NCI-H345 treated with DMSO at 0.1 percent for 48 hours (cell line): Measurements from ENCODE around the gene UBR1.
"Not testable (repeated sequence)": the region's sequence is repeated elsewhere in the genome, so short reads cannot be mapped to it uniquely, and the experiment has no call there.

Experiments
- DNase-seq: peaks from one replicate; lab custom pipeline; 2025; ENCODE audit not compliant: unreplicated experiment; lab: John Stamatoyannopoulos, UW

UBR1 gene

GRCh38 chr15:43056696-43057095 is 49.1 kb downstream of the UBR1 start:
- no peak for DNase-seq

GRCh38 chr15:43052860-43053259 is 53.0 kb downstream of the UBR1 start:
- DNase-seq = no peak

- DNase-seq = no peak
These were observed 56.9 kb downstream of the UBR1 start for GRCh38 chr15:43048935-43049334.

- DNase-seq = no peak
These were observed 59.4 kb downstream of the UBR1 start for GRCh38 chr15:43046484-43046883.

- no peak for DNase-seq
These were observed 63.0 kb downstream of the UBR1 start for GRCh38 chr15:43042885-43043284.

GRCh38 chr15:43041085-43041484 is 64.8 kb downstream of the UBR1 start:
- not testable (repeated sequence) for DNase-seq

- DNase-seq = not testable (repeated sequence)
These were observed 70.6 kb downstream of the UBR1 start for GRCh38 chr15:43035240-43035639.

GRCh38 chr15:43029476-43029875 is 76.4 kb downstream of the UBR1 start:
- DNase-seq = no peak

- DNase-seq = no peak
These were observed 80.7 kb downstream of the UBR1 start for GRCh38 chr15:43025150-43025549.

- DNase-seq = not testable (repeated sequence)
These were observed 91.2 kb downstream of the UBR1 start for GRCh38 chr15:43014671-43015070.

- no peak for DNase-seq
These were observed 96.6 kb downstream of the UBR1 start for GRCh38 chr15:43009206-43009605.

- no peak for DNase-seq
These were observed 97.7 kb downstream of the UBR1 start for GRCh38 chr15:43008150-43008549.

- no peak for DNase-seq
These were observed 98.3 kb downstream of the UBR1 start for GRCh38 chr15:43007551-43007950.

GRCh38 chr15:43006991-43007390 is 98.8 kb downstream of the UBR1 start:
- DNase-seq = no peak

GRCh38 chr15:43004886-43005595 is 100.8 kb downstream of the UBR1 start:
- DNase-seq = not testable (repeated sequence)

- no peak for DNase-seq
These were observed 106.5 kb downstream of the UBR1 start for GRCh38 chr15:42999201-42999779.

- DNase-seq = no peak
These were observed 109.0 kb downstream of the UBR1 start for GRCh38 chr15:42996871-42997270.

GRCh38 chr15:42994546-42994945 is 111.3 kb downstream of the UBR1 start:
- DNase-seq = no peak

GRCh38 chr15:42992626-42993025 is 113.2 kb downstream of the UBR1 start:
- DNase-seq = no peak

GRCh38 chr15:42986693-42987342 is 119.0 kb downstream of the UBR1 start:
- no peak for DNase-seq

- DNase-seq = no peak
These were observed 121.3 kb downstream of the UBR1 start for GRCh38 chr15:42984493-42985034.

- not testable (repeated sequence) for DNase-seq
These were observed 126.7 kb downstream of the UBR1 start for GRCh38 chr15:42979113-42979512.
